Sigmoid colon (tissue), 4 donors: ENCODE data around the gene ZCCHC14.

Experiments
- CTCF ChIP-seq, 4 experiments: fragments of 450-650 bp in 3 of 4; fragments of 200-600 bp in 1 of 4; IDR thresholded peaks; one replicate each; pipeline ENCODE4 v1.5.1; 2016 to 2019; ENCODE audit warnings: antibody characterized with exemption in 4 of 4, mild to moderate bottlenecking in 3 of 4, moderate library complexity in 2 of 4
- EP300 ChIP-seq, 4 donors: sonication (generic); formaldehyde crosslinking; IDR thresholded peaks; one replicate each; pipeline ENCODE4 v1.6.1; 2017; ENCODE audit warnings: antibody characterized with exemption in 4 of 4
- POLR2A ChIP-seq, 2 donors: fragments of 450-650 bp; IDR thresholded peaks; one replicate each; pipeline ENCODE4 v1.6.1; 2016; ENCODE audit warnings: antibody characterized with exemption in 2 of 2, mild to moderate bottlenecking in 2 of 2, moderate library complexity in 2 of 2

DNA sequence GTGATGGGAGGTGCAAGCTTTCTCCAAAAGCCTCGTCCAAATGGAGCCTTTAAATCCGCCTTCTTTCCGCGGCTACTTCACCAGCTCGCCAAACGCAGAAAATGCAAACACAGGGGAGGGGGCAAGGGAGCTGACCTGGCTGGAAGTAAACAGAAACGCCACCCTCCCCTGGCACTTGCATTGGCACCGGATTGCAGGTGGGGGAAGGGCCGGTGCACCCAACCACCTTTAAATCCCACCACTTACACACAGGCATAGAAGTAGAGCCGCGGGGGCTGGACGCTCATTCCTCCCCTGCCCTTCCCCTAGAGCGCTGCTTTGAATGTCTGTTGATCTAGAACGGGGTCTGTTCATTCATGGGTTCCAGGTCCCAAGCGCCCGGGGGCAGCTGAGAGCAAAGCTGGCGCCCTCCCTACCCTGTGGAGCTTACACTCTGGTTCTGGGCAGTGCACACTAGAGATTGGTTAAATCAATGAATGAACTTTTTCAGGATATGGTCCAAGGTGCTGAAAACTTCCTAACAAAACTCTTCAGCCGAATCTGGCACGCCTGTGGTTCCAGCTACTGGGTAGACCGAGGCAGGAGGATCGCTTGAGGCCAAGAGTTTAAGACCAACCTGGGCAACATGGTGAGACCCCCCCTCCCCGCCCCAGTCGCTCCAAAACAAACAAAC, 920 bp upstream of the ZCCHC14 start:
- TF ChIP-seq POLR2A (IDR thresholded peaks at IDR 0.05) (no peak), CTCF (IDR thresholded peaks at IDR 0.05) (no peak), EP300 (IDR thresholded peaks at IDR 0.05) (no peak)
